ENCODE data around the gene MINDY4.

GRCh38 chr7:30761214-30762156, 9.7 kb upstream of the MINDY4 start:
- TF ChIP-seq CTCF (IDR thresholded peaks at IDR 0.05): no peak
- TF ChIP-seq POLR2A (IDR thresholded peaks at IDR 0.05): no peak
- no peak for TF ChIP-seq POLR2AphosphoS5 (IDR thresholded peaks at IDR 0.05)
- TF ChIP-seq EP300 (IDR thresholded peaks at IDR 0.05): no peak
